22Rv1 (cell line): ENCODE results near the gene MUSK.

Experiments
- CTCF ChIP-seq: fragments of 450-650 bp; IDR thresholded peaks from 2 replicates; pipeline ENCODE4 v1.5.1; 2017; ENCODE audit warnings: mild to moderate bottlenecking
- ZFX ChIP-seq: fragments of 450-650 bp; IDR thresholded peaks from 2 replicates; pipeline ENCODE4 v1.6.1; 2017; ENCODE audit warnings: antibody characterized with exemption, borderline replicate concordance

GRCh38 chr9:110700953-110701352 is 32.4 kb downstream of the MUSK start:
- TF ChIP-seq CTCF (no peak), ZFX (no peak)
